Measurements from ENCODE around the gene AHCTF1.

- no peak for TF ChIP-seq ETV6 (CRISPR knock-in tag; IDR thresholded peaks at IDR 0.05)
- no peak for TF ChIP-seq E2F1 (CRISPR knock-in tag; IDR thresholded peaks at IDR 0.05)
- no peak for TF ChIP-seq CTCF (IDR thresholded peaks at IDR 0.05)
- TF ChIP-seq MXD4 (CRISPR knock-in tag; IDR thresholded peaks at IDR 0.05; ENCODE audit: borderline replicate concordance), result no peak
- no peak for TF ChIP-seq NR2C2 (CRISPR knock-in tag; IDR thresholded peaks at IDR 0.05)
Measured at GRCh38 chr1:246792603-246793002, 139.1 kb downstream of the AHCTF1 start.

All from WTC11 (cell line).